ENCODE measurements around the gene ZSWIM4.

GRCh38 chr19:13778847-13779246 is 16.4 kb upstream of the ZSWIM4 start:
- TF ChIP-seq CTCF (IDR thresholded peaks at IDR 0.05) (no peak), POLR2AphosphoS5 (IDR thresholded peaks at IDR 0.05) (no peak), POLR2A (IDR thresholded peaks at IDR 0.05) (no peak)
